Retinal pigment epithelial cell (primary cell): Measurements from ENCODE around the gene RBP3.

Experiments
- DNase-seq: peaks from one replicate; pipeline ENCODE4 v3.0.0-alpha.2; 2010; ENCODE audit warnings: low read depth
- H3K4me3 ChIP-seq: 2 replicates; pipeline ENCODE4 v1.5.1; 2011; ENCODE audit warnings: mild to moderate bottlenecking, low read length, control low read depth, moderate library complexity
- TF ChIP-seq, protein P1 (sequence below): conservative IDR thresholded peaks from 2 replicates; pipeline ENCODE4 v1.5.1; 2011; ENCODE audit warnings: low read depth, low read length, control low read depth, inconsistent platforms

The RBP3 gene

DNA sequence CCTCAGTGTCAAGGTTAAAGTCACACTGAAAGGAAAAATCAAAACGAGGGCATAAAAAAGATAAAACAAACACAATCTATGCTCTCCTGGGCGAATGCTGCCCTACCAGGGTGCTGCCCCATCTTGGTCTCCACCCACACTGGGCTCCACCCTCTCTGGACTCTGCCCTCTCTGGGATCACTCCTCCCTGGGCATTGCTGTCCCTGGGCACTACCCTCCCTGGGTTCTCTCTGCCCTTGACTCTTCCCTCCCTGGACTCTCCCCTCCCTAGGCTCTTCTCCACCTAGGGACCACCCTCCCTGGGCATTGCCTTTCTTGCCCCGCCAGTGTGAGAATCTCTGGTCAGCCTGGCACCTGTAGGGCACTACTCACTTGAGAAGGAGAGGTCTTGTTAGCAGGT is 17.4 kb upstream of the RBP3 start:
- H3K4me3 ChIP-seq: no peak overlapping the region
- TF ChIP-seq, protein P1, sequence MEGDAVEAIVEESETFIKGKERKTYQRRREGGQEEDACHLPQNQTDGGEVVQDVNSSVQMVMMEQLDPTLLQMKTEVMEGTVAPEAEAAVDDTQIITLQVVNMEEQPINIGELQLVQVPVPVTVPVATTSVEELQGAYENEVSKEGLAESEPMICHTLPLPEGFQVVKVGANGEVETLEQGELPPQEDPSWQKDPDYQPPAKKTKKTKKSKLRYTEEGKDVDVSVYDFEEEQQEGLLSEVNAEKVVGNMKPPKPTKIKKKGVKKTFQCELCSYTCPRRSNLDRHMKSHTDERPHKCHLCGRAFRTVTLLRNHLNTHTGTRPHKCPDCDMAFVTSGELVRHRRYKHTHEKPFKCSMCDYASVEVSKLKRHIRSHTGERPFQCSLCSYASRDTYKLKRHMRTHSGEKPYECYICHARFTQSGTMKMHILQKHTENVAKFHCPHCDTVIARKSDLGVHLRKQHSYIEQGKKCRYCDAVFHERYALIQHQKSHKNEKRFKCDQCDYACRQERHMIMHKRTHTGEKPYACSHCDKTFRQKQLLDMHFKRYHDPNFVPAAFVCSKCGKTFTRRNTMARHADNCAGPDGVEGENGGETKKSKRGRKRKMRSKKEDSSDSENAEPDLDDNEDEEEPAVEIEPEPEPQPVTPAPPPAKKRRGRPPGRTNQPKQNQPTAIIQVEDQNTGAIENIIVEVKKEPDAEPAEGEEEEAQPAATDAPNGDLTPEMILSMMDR: no peak
- no peak for DNase-seq

DNA sequence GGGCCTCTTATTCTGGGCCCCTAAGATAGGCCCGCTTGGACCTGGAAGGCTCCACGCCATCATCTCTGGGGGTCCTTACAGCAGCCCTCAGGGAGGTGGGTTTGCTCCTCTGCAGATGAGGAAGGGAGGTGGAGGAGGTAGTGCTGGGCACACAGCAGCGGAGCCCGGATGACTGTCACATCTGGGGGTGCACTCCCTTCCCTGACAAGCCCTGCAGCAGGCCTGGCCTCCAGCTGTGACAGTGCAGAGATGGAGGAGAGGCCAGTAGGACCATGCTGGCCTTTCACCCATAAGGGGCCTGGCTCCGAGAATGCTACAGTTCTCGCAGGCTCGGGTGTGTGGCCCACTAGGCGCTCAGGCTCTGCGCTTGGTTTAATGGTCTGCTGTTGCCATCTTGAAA is 16.7 kb upstream of the RBP3 start:
- no peak overlapping the region for H3K4me3 ChIP-seq
- no peak for DNase-seq
- TF ChIP-seq, protein P1: no peak

DNA sequence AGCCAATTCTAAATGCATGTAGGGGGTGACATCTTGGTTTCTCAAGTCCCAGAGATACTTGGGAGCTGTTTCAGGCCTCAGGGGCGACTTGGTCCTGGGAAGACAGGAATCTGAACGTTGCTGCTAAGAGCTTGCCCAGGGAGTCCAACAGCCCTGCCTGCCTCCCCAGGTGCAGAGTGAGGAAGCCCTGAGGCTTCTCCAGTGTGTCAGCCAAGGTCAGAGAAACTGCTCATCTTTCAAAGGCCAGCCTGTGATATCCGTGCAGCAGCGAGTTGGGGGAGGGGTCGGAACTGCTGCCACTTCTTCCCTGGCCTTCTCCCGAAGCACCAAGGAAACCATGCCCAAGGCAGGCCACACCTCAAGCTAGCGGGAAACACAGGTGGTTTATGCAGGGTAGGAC is 16.2 kb upstream of the RBP3 start:
- no peak for DNase-seq
- TF ChIP-seq, protein P1: no peak
- no peak overlapping the region for H3K4me3 ChIP-seq

DNA sequence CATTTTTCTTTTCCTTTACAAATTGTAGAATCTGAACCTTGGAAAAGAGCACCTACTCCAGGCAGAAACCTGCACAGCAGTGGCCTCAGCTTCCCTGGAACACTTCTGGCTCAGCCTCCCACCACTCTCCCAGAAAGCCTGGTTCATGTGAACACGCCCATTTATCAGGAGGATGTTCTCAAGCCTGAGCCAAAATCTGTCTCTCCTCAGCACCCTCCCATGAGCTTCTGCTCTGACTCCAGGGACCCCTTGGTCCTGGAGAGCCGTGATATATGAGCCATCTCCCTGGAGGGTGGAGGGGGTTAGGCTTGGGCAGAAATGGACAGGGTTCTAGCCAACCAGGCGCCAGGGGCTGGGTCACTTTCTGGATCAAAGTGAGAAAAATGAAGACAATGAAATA is 15.8 kb upstream of the RBP3 start:
- TF ChIP-seq, protein P1: no peak
- H3K4me3 ChIP-seq: no peak overlapping the region
- no peak for DNase-seq

DNA sequence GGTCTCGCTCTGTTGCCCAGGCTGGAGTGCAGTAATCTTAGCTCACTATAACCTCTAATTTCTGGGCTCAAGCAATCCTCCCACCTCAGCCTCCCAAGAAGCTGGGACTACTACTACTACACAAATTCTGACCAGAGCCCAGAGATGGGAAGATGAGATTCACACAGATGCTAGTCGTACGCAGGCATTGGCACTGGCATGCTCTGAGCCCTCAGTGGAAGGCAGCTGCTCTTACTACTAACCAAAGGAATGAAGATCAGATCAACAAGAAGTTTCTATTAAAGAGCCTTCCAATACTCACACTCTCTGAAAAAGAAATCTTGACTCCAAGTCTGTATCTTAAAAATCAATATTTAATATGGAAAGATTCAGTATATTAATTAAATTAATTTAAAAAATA is 15.2 kb upstream of the RBP3 start:
- DNase-seq: no peak
- H3K4me3 ChIP-seq: no peak overlapping the region
- TF ChIP-seq, protein P1: no peak

DNA sequence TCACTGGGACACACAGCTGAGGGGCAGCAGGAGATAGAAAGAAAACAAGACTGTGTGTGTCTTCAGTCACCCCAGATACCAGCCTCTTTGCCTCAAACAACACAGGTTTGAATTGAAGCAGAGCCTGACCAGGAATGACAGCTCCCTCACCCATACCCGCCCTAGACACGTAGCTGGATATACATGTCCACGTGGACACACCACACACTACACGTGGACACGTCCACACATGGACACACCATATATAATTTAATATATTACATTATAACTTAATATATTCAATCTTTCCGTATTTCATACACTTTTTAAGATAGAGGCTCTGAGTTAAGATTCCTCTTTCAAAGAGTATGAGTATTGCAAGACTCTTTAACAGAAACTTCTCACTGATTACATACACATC is 14.6 kb upstream of the RBP3 start:
- TF ChIP-seq, protein P1: no peak
- H3K4me3 ChIP-seq: no peak overlapping the region
- DNase-seq: no peak

DNA sequence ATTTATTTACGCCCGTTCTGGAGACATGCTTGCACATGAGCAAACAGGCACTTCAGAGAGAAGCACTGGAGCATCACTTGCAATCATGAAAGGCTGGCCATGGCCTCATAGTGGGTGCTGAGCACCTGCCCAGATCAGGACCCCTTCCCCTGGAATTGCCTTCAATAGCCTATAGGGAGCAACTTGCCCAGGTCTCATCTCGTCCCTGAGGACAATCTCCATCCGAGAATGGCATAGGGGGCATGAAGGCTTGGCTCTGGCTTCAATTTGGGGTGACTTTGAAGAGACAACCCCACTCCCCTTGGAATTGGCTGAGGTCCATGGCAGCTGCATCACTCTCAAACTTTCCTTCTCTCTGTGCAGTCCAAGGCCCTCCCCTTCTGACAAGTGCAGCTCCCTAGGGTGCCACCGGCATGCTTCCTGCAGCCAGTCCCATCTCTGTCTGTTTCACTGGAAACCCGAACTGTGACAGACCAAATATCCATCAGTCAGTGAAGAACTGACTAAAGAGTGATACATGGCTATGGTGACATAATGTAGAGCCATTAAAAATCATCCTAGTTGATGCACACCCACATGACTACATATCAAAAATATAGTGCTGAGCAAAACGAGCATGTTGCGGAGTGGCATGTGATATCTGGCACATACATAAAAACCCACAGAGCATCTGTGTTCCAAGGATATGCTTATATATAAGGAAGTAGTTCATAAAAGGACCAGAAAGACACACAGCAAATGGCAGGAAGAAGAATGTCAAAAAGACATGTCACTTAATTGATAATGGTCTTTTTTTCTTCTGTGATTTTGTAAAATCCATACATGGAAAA is 13.5 kb upstream of the RBP3 start:
- no peak for DNase-seq
- H3K4me3 ChIP-seq: no peak overlapping the region
- TF ChIP-seq, protein P1: no peak
